H9 (cell line): ENCODE data around the gene TIRAP. TPM values are rescaled to one million over a fixed set of nuclear protein-coding genes. Genes with fewer than 3 reads are reported as not detected.

Experiments used
- DNase-seq: peaks from one replicate; pipeline ENCODE4 v3.0.0-alpha.2; 2017
- H2AFZ ChIP-seq: one replicate; pipeline ENCODE4 v1.6.1; 2013; ENCODE audit warnings: mild to moderate bottlenecking, low read length, control low read depth, moderate library complexity
- H2AK5ac ChIP-seq: 2 replicates; pipeline ENCODE4 v1.6.1; 2013; ENCODE audit warnings: low read length, control low read depth, mixed read lengths; ENCODE audit not compliant: insufficient read length
- H2BK120ac ChIP-seq: one replicate; pipeline ENCODE4 v1.6.1; 2013; ENCODE audit warnings: low read depth, mild to moderate bottlenecking, low read length, control low read depth, inconsistent platforms; ENCODE audit not compliant: poor library complexity, severe bottlenecking
- H2BK12ac ChIP-seq: 2 replicates; pipeline ENCODE4 v1.6.1; 2013; ENCODE audit warnings: low read length, control low read depth, mixed read lengths, low read depth; ENCODE audit not compliant: insufficient read length
- H2BK15ac ChIP-seq: 2 replicates; pipeline ENCODE4 v1.6.1; 2013; ENCODE audit warnings: low read depth, low read length, control low read depth
- H2BK20ac ChIP-seq: one replicate; pipeline ENCODE4 v1.6.1; 2013; ENCODE audit warnings: low read depth, mild to moderate bottlenecking, low read length, control low read depth, inconsistent platforms; ENCODE audit not compliant: poor library complexity, severe bottlenecking
- H2BK5ac ChIP-seq: 2 replicates; pipeline ENCODE4 v1.6.1; 2013; ENCODE audit warnings: low read length, control low read depth, mixed read lengths; ENCODE audit not compliant: insufficient read length
- H3K14ac ChIP-seq: 2 replicates; pipeline ENCODE4 v1.6.1; 2013; ENCODE audit warnings: low read length, control low read depth; ENCODE audit not compliant: insufficient read depth
- H3K18ac ChIP-seq: 2 replicates; pipeline ENCODE4 v1.6.1; 2013; ENCODE audit warnings: low read depth, mild to moderate bottlenecking, mixed read lengths, low read length, control low read depth; ENCODE audit not compliant: insufficient read length
- H3K23ac ChIP-seq: 2 replicates; pipeline ENCODE4 v1.6.1; 2013; ENCODE audit warnings: low read length, control low read depth, mixed read lengths, low read depth; ENCODE audit not compliant: insufficient read length
- H3K23me2 ChIP-seq: 2 replicates; pipeline ENCODE4 v1.6.1; 2013; ENCODE audit warnings: low read depth, mild to moderate bottlenecking, mixed read lengths, low read length, control low read depth; ENCODE audit not compliant: insufficient read length, poor library complexity, severe bottlenecking
- H3K27ac ChIP-seq: 2 replicates; pipeline ENCODE4 v1.5.1; 2013; ENCODE audit warnings: low read length, control low read depth, mixed read lengths, low read depth; ENCODE audit not compliant: insufficient read length
- H3K27me3 ChIP-seq: 2 replicates; pipeline ENCODE4 v1.6.1; 2013; ENCODE audit warnings: low read length, control low read depth, inconsistent platforms; ENCODE audit not compliant: insufficient read depth
- H3K4ac ChIP-seq: 2 replicates; pipeline ENCODE4 v1.6.1; 2013; ENCODE audit warnings: low read depth, mild to moderate bottlenecking, control low read depth, inconsistent platforms, low read length, moderate library complexity
- H3K4me1 ChIP-seq: 2 replicates; pipeline ENCODE4 v1.6.1; 2013; ENCODE audit warnings: low read length, control low read depth, inconsistent platforms; ENCODE audit not compliant: insufficient read depth
- H3K4me2 ChIP-seq: 2 replicates; pipeline ENCODE4 v1.6.1; 2013; ENCODE audit warnings: low read length, control low read depth, mixed read lengths; ENCODE audit not compliant: insufficient read length, insufficient read depth
- H3K56ac ChIP-seq: 2 replicates; pipeline ENCODE4 v1.6.1; 2013; ENCODE audit warnings: low read depth, mild to moderate bottlenecking, mixed read lengths, low read length, control low read depth; ENCODE audit not compliant: insufficient read length
- H3K79me1 ChIP-seq: 2 replicates; pipeline ENCODE4 v1.6.1; 2013; ENCODE audit warnings: low read depth, mild to moderate bottlenecking, moderate library complexity, low read length, control low read depth, inconsistent platforms; ENCODE audit not compliant: insufficient read depth, poor library complexity, severe bottlenecking
- H3K79me2 ChIP-seq: 2 replicates; pipeline ENCODE4 v1.6.1; 2013; ENCODE audit warnings: low read length, control low read depth, inconsistent platforms; ENCODE audit not compliant: insufficient read depth
- H3K9ac ChIP-seq: 2 replicates; pipeline ENCODE4 v1.6.1; 2013; ENCODE audit warnings: low read length, control low read depth, mixed read lengths; ENCODE audit not compliant: insufficient read length; ENCODE audit errors: extremely low read depth
- H3K9me3 ChIP-seq: one replicate; pipeline ENCODE4 v1.6.1; 2013; ENCODE audit warnings: low read depth, low read length, inconsistent platforms; ENCODE audit not compliant: control insufficient read depth
- H3T11ph ChIP-seq: one replicate; pipeline ENCODE4 v1.6.1; 2013; ENCODE audit warnings: mild to moderate bottlenecking, low read length, control low read depth, inconsistent platforms
- H4K20me1 ChIP-seq: one replicate; pipeline ENCODE4 v1.6.1; 2013; ENCODE audit not compliant: control insufficient read depth, insufficient read length, insufficient read depth
- H4K5ac ChIP-seq: 2 replicates; pipeline ENCODE4 v1.6.1; 2013; ENCODE audit warnings: low read depth, mild to moderate bottlenecking, mixed read lengths, low read length, control low read depth; ENCODE audit not compliant: insufficient read length
- H4K8ac ChIP-seq: replicated peaks from 2 replicates; pipeline ENCODE4 v1.6.1; 2013; ENCODE audit warnings: low read length, control low read depth, mixed read lengths, low read depth; ENCODE audit not compliant: insufficient read length
- H4K91ac ChIP-seq: 2 replicates; pipeline ENCODE4 v1.6.1; 2013; ENCODE audit warnings: low read depth, mild to moderate bottlenecking, moderate library complexity, mixed read lengths, low read length, control low read depth; ENCODE audit not compliant: insufficient read length
- H3K27ac Mint-ChIP-seq, 3 experiments: 2 replicates in 2 of 3; 3 replicates in 1 of 3; pipeline ENCODE4 v1.8.0; 2020 to 2021; ENCODE audit warnings: mixed read lengths in 3 of 3, mild to moderate bottlenecking in 1 of 3, moderate library complexity in 1 of 3
- H3K27me3 Mint-ChIP-seq: 2 replicates; pipeline ENCODE4 v1.8.0; 2021; ENCODE audit warnings: low read depth, mild to moderate bottlenecking, moderate library complexity, mixed read lengths
- H3K36me3 Mint-ChIP-seq, 3 experiments: 2 replicates in 2 of 3; 3 replicates in 1 of 3; pipeline ENCODE4 v1.8.0; 2020 to 2021; ENCODE audit warnings: low read depth in 3 of 3, mixed read lengths in 3 of 3; ENCODE audit not compliant: insufficient read depth in 1 of 3
- H3K4me1 Mint-ChIP-seq, 2 experiments: 2 replicates each; pipeline ENCODE4 v1.8.0; 2020; ENCODE audit warnings: mixed read lengths in 2 of 2
- H3K4me3 Mint-ChIP-seq, 2 experiments: 2 replicates in 1 of 2; 3 replicates in 1 of 2; pipeline ENCODE4 v1.8.0; 2020 to 2021; ENCODE audit warnings: mild to moderate bottlenecking in 2 of 2, mixed read lengths in 2 of 2, moderate library complexity in 1 of 2
- H3K9me3 Mint-ChIP-seq, 2 experiments: 2 replicates in 1 of 2; 3 replicates in 1 of 2; pipeline ENCODE4 v1.8.0; 2020; ENCODE audit warnings: mild to moderate bottlenecking in 2 of 2, mixed read lengths in 2 of 2, moderate library complexity in 1 of 2
- CTCF ChIP-seq: fragments of 200-600 bp; sonication (generic); conservative IDR thresholded peaks from 3 replicates; pipeline ENCODE4 v1.8.0; 2021; ENCODE audit warnings: antibody characterized with exemption, mild to moderate bottlenecking
- WGBS: extraction: QIAGEN DNeasy Blood & Tissue Kit; methylation state at CpG from one replicate; pipeline ENCODE4 v1.1.7; 2013; ENCODE audit warnings: missing lambda C conversion rate, low lambda C conversion rate, mixed read lengths; ENCODE audit not compliant: insufficient read length; ENCODE audit errors: extremely low coverage; 5-methylcytosine and 5-hydroxymethylcytosine counted together
- total RNA-seq: library from RNA; stranded (reverse); gene quantifications from 2 replicates; pipeline ENCODE4 v1.2.1, GENCODE V29; 2021

TIRAP gene
- total RNA-seq, 1 experiment from 2014 or later = 7.0 TPM

GRCh38 chr11:126334659-126335462 lies 52.0 kb downstream of the TIRAP start:
- no peak overlapping the region for H4K91ac ChIP-seq
- no peak overlapping the region for H4K5ac ChIP-seq
- Mint-ChIP-seq H3K36me3 (peaks cover 17 to 47% (median 29%) of the 10 kb centered on the region in 3 experiments; a peak in 6 of 7 replicates), H3K27me3 (no peaks in the 10 kb centered on the region), H3K4me3 (no peak overlapping the region), H3K4me1 (peaks cover 11% of the 10 kb centered on the region in 2 experiments), H3K9me3 (no peaks in the 10 kb centered on the region), H3K27ac (no peak overlapping the region; a peak in 1 of 7 replicates)
- H2BK20ac ChIP-seq = no peak overlapping the region
- no peak for DNase-seq
- no peak overlapping the region for H3K14ac ChIP-seq
- H2BK15ac ChIP-seq = no peak overlapping the region
- H3K27ac ChIP-seq = no peak overlapping the region
- H2BK120ac ChIP-seq = no peak overlapping the region
- no peak overlapping the region for H3T11ph ChIP-seq
- no peak overlapping the region for H2AK5ac ChIP-seq
- H2BK12ac ChIP-seq = no peak overlapping the region
- H3K18ac ChIP-seq = no peak overlapping the region
- no peak overlapping the region for H2AFZ ChIP-seq
- no peaks in the 10 kb centered on the region for H3K27me3 ChIP-seq
- H2BK5ac ChIP-seq = no peak overlapping the region
- H3K79me1 ChIP-seq = no peaks in the 10 kb centered on the region
- H3K23ac ChIP-seq = no peak overlapping the region
- TF ChIP-seq CTCF = no peak
- peaks cover 3% of the 10 kb centered on the region for H4K20me1 ChIP-seq
- H3K23me2 ChIP-seq = no peaks in the 10 kb centered on the region
- no peak overlapping the region for H3K4me2 ChIP-seq
- WGBS = no CpG with 5 or more reads among the region's 6 CpGs
- no peak overlapping the region for H3K56ac ChIP-seq
- no peak overlapping the region for H4K8ac ChIP-seq
- H3K4ac ChIP-seq = no peak overlapping the region
- no peaks in the 10 kb centered on the region for H3K9me3 ChIP-seq
- H3K79me2 ChIP-seq = no peaks in the 10 kb centered on the region
- H3K9ac ChIP-seq = no peak overlapping the region
- H3K4me1 ChIP-seq = no peaks in the 10 kb centered on the region; the same call in 1 of the 2 replicates
